ENCODE results near the gene IL1RAPL1. TPM values are rescaled to one million over a fixed set of nuclear protein-coding genes. Genes with fewer than 3 reads are reported as not detected.

IL1RAPL1 gene
- total and polyA plus RNA-seq, 2 experiments from 2014 or later, result 0.18 to 0.49 TPM

GRCh38 chrX:29229802-29230201 lies 642.6 kb downstream of the IL1RAPL1 start:
- Histone ChIP-seq H3K4me2 (no peak overlapping the region), H4K20me1 (replicated peaks; ENCODE audit: insufficient read depth) (no peaks in the 10 kb centered on the region), H3K9me2 (ENCODE audit: insufficient read depth) (no peaks in the 10 kb centered on the region), H2AFZ (no peak overlapping the region), H3K27me3 (ENCODE audit: insufficient read depth) (peaks cover 68% of the 10 kb centered on the region), H3K36me3 (ENCODE audit: insufficient read depth) (no peaks in the 10 kb centered on the region), H3K79me2 (replicated peaks; ENCODE audit: insufficient read depth) (no peaks in the 10 kb centered on the region), H3K4me3 (no peak overlapping the region), H3F3A (replicated peaks; ENCODE audit: low read depth) (no peaks in the 10 kb centered on the region), H3K4me1 (ENCODE audit: insufficient read depth) (no peaks in the 10 kb centered on the region), H3K27ac (ENCODE audit: low read depth) (no peak overlapping the region)
- ATAC-seq (no peak), DNase-seq (ENCODE audit: low spot score) (no peak)
- no peak for TF ChIP-seq STAT1 (IDR thresholded peaks at IDR 0.05; ENCODE audit: unreplicated experiment)
- TF ChIP-seq JUNB (IDR thresholded peaks at IDR 0.05; ENCODE audit: unreplicated experiment), result no peak
- H3K4me1 Mint-ChIP-seq, result no peaks in the 10 kb centered on the region
- no peak overlapping the region for H3K4me3 Mint-ChIP-seq
- H3K36me3 Mint-ChIP-seq (ENCODE audit: low read depth), result no peaks in the 10 kb centered on the region
- no peaks in the 10 kb centered on the region; the same call in 1 of the 3 replicates for H3K9me3 Mint-ChIP-seq
- peaks cover 36% of the 10 kb centered on the region for H3K27me3 Mint-ChIP-seq (ENCODE audit: insufficient read depth, low read depth, poor library complexity)
- H3K27ac Mint-ChIP-seq, result no peak overlapping the region

- Mint-ChIP-seq H3K4me1 (no peaks in the 10 kb centered on the region), H3K36me3 (ENCODE audit: low read depth) (no peaks in the 10 kb centered on the region), H3K27me3 (ENCODE audit: insufficient read depth, low read depth, poor library complexity) (peaks cover 29% of the 10 kb centered on the region), H3K4me3 (no peak overlapping the region), H3K9me3 (no peaks in the 10 kb centered on the region; the same call in 2 of the 3 replicates), H3K27ac (no peak overlapping the region)
- Histone ChIP-seq H3K27me3 (ENCODE audit: insufficient read depth) (peaks cover 51% of the 10 kb centered on the region), H3K4me1 (ENCODE audit: insufficient read depth) (no peaks in the 10 kb centered on the region), H3K79me2 (replicated peaks; ENCODE audit: insufficient read depth) (no peaks in the 10 kb centered on the region), H3F3A (replicated peaks; ENCODE audit: low read depth) (no peaks in the 10 kb centered on the region), H3K9me2 (ENCODE audit: insufficient read depth) (no peaks in the 10 kb centered on the region), H3K27ac (ENCODE audit: low read depth) (no peak overlapping the region), H3K36me3 (ENCODE audit: insufficient read depth) (no peaks in the 10 kb centered on the region), H3K4me3 (no peak overlapping the region), H3K4me2 (no peak overlapping the region), H2AFZ (no peak overlapping the region), H4K20me1 (replicated peaks; ENCODE audit: insufficient read depth) (no peaks in the 10 kb centered on the region)
- DNase-seq (ENCODE audit: low spot score) (peak; percentile 3), ATAC-seq (no peak)
- no peak for TF ChIP-seq EZH2 (IDR thresholded peaks at IDR 0.05; ENCODE audit: low read depth, unreplicated experiment)
- TF ChIP-seq STAT1 (IDR thresholded peaks at IDR 0.05; ENCODE audit: unreplicated experiment), result no peak
- TF ChIP-seq CTCF (conservative IDR thresholded peaks at IDR 0.05; ENCODE audit: low read depth in 2 of 2), result peak in 1 of 2 experiments; percentile 32; a peak in 3 of 4 replicates
Measured at GRCh38 chrX:29231800-29232199, 644.6 kb downstream of the IL1RAPL1 start.

GRCh38 chrX:29233592-29234183 lies 646.4 kb downstream of the IL1RAPL1 start:
- Mint-ChIP-seq H3K4me3 (no peak overlapping the region), H3K27me3 (ENCODE audit: insufficient read depth, low read depth, poor library complexity) (peaks cover 21% of the 10 kb centered on the region), H3K36me3 (ENCODE audit: low read depth) (no peaks in the 10 kb centered on the region), H3K4me1 (no peaks in the 10 kb centered on the region), H3K9me3 (no peaks in the 10 kb centered on the region; the same call in 2 of the 3 replicates), H3K27ac (no peak overlapping the region)
- DNase-seq (ENCODE audit: low spot score) (no peak), ATAC-seq (no peak)
- Histone ChIP-seq H4K20me1 (replicated peaks; ENCODE audit: insufficient read depth) (no peaks in the 10 kb centered on the region), H3F3A (replicated peaks; ENCODE audit: low read depth) (no peaks in the 10 kb centered on the region), H3K36me3 (ENCODE audit: insufficient read depth) (no peaks in the 10 kb centered on the region), H3K4me3 (no peak overlapping the region), H3K27me3 (ENCODE audit: insufficient read depth) (peaks cover 33% of the 10 kb centered on the region), H3K79me2 (replicated peaks; ENCODE audit: insufficient read depth) (no peaks in the 10 kb centered on the region), H3K4me1 (ENCODE audit: insufficient read depth) (no peaks in the 10 kb centered on the region), H2AFZ (no peak overlapping the region), H3K9me2 (ENCODE audit: insufficient read depth) (no peaks in the 10 kb centered on the region), H3K27ac (ENCODE audit: low read depth) (no peak overlapping the region), H3K4me2 (no peak overlapping the region)
- no peak for TF ChIP-seq ETS1 (IDR thresholded peaks at IDR 0.05)
- no peak for TF ChIP-seq JUNB (IDR thresholded peaks at IDR 0.05; ENCODE audit: unreplicated experiment)
- no peak for TF ChIP-seq EZH2phosphoT487 (IDR thresholded peaks at IDR 0.05; ENCODE audit: unreplicated experiment)
- TF ChIP-seq ZNF331 (CRISPR knock-in tag; IDR thresholded peaks at IDR 0.05; ENCODE audit: low read depth), result no peak
- no peak for TF ChIP-seq CTCF (conservative IDR thresholded peaks at IDR 0.05; ENCODE audit: low read depth in 2 of 2)
- TF ChIP-seq POLR2AphosphoS5 (IDR thresholded peaks at IDR 0.05; ENCODE audit: low read depth), result no peak
- no peak for TF ChIP-seq REST (IDR thresholded peaks at IDR 0.05; ENCODE audit: unreplicated experiment)

Measured in GM23338 (cell line).